ENCODE results near the gene DNAJC15. TPM values are rescaled to one million over a fixed set of nuclear protein-coding genes. Genes with fewer than 3 reads are reported as not detected.
A peak's percentile ranks its signal among the peaks of the same experiment; 100 is the strongest.

DNAJC15 gene
- total and polyA plus RNA-seq, 2 donors (not counting 3 experiments of a cell fraction or from before 2014, with no cell fraction given) = 21.8 to 40.8 TPM

DNA sequence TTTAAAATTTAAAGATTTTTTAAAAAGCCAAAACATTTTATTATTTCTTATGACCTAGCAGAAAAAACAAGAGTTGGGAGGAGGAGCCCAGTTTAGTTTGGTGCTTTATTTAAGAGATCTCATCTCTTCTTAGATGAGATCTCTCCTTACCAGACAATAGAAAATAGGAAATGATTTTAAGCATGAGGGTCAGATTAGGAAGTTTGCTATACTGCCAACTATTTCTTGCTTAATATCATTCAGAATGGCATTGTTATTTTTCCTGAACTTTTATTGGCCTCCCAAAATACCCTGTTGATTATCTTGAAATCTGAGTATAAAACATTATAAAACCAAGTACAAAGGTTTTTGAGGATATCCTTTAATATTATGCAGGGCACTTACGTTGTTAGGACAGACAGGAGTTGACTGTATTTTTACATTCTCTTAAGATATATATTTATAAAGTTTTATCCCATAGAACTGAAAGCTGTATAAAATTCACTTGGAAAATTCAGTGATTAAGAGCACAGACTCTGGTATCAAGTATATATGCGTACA is 56.1 kb downstream of the DNAJC15 start:
- dilution Hi-C loops (cut with MboI; ENCODE audit: extremely low pct_ligation_motif_present, low sequenced_read_pairs) = no loop called here
- Histone ChIP-seq H2AFZ (ENCODE audit: low read depth, low read length) (no peak overlapping the region), H3K79me2 (ENCODE audit: control insufficient read depth, insufficient read depth, low read length) (peaks cover 2% of the 10 kb centered on the region), H3K9me3 (replicated peaks; ENCODE audit: control insufficient read depth, insufficient read depth, low read length) (no peaks in the 10 kb centered on the region), H3K27ac (ENCODE audit: insufficient read depth, low read depth, low read length) (no peak overlapping the region), H4K20me1 (replicated peaks; ENCODE audit: control insufficient read depth, extremely low read depth, insufficient read depth, low read length) (no peaks in the 10 kb centered on the region), H3K4me2 (ENCODE audit: insufficient read depth, low read length) (peak overlapping the region; percentile 47), H3K9ac (replicated peaks; ENCODE audit: extremely low read depth, insufficient read depth, low read length) (no peak overlapping the region), H3K4me3 (replicated peaks in 1 of 3; ENCODE audit: insufficient read depth in 1 of 3, low read depth in 1 of 3, low read length in 3 of 3) (no peak overlapping the region), H3K27me3 (ENCODE audit: control insufficient read depth in 2 of 2, insufficient read depth in 2 of 2, low read length in 2 of 2) (no peaks in the 10 kb centered on the region), H3K4me1 (ENCODE audit: control insufficient read depth, extremely low read depth, insufficient read depth, low read length) (peaks cover 21% of the 10 kb centered on the region), H3K9me1 (replicated peaks; ENCODE audit: control insufficient read depth, extremely low read depth, insufficient read depth, low read length) (no peaks in the 10 kb centered on the region), H3K36me3 (ENCODE audit: control insufficient read depth in 2 of 2, extremely low read depth in 1 of 2, insufficient read depth in 2 of 2, low read length in 2 of 2) (no peaks in the 10 kb centered on the region)
- TF ChIP-seq, protein P1, sequence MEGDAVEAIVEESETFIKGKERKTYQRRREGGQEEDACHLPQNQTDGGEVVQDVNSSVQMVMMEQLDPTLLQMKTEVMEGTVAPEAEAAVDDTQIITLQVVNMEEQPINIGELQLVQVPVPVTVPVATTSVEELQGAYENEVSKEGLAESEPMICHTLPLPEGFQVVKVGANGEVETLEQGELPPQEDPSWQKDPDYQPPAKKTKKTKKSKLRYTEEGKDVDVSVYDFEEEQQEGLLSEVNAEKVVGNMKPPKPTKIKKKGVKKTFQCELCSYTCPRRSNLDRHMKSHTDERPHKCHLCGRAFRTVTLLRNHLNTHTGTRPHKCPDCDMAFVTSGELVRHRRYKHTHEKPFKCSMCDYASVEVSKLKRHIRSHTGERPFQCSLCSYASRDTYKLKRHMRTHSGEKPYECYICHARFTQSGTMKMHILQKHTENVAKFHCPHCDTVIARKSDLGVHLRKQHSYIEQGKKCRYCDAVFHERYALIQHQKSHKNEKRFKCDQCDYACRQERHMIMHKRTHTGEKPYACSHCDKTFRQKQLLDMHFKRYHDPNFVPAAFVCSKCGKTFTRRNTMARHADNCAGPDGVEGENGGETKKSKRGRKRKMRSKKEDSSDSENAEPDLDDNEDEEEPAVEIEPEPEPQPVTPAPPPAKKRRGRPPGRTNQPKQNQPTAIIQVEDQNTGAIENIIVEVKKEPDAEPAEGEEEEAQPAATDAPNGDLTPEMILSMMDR (IDR thresholded peaks at IDR 0.05; ENCODE audit: extremely low read depth in 1 of 2, insufficient read depth in 1 of 2, low read depth in 1 of 2, low read length in 2 of 2) = no peak
- TF ChIP-seq JUN (IDR thresholded peaks at IDR 0.05; ENCODE audit: borderline replicate concordance, insufficient read depth, insufficient read length, low read depth) (no peak), FOS (IDR thresholded peaks at IDR 0.05; ENCODE audit: borderline replicate concordance, insufficient read depth, low read length) (no peak), EZH2 (IDR thresholded peaks at IDR 0.05; ENCODE audit: borderline replicate concordance, low read depth, low read length, severe bottlenecking) (no peak), MAX (IDR thresholded peaks at IDR 0.05; ENCODE audit: insufficient read depth, insufficient read length) (no peak), POLR2A (IDR thresholded peaks at IDR 0.05; ENCODE audit: low read depth, low read length) (no peak), GATA2 (IDR thresholded peaks at IDR 0.05; ENCODE audit: insufficient read depth, insufficient read length, low read depth, low read length) (no peak), POLR2AphosphoS5 (IDR thresholded peaks at IDR 0.05; ENCODE audit: insufficient read depth, low read depth, low read length) (no peak), MYC (IDR thresholded peaks at IDR 0.05; ENCODE audit: low read depth, low read length) (no peak)
- POLR2A ChIA-PET = no interaction called here
- FAIRE-seq (no peak), DNase-seq (ENCODE audit: low read depth, low spot score) (peak; percentile 67)
- BruUV-seq (replicated peaks) = no TSS peak
- CTCF ChIA-PET = no interaction called here
- intact Hi-C loops (cut with micrococcal nuclease) = loop anchor here (5.0 kb wide), 1 partner anchor 87 kb away; the partner anchor contains the start of gene EPSTI1
